Thyroid gland (tissue), 4 donors: ENCODE measurements around the gene ANKMY2.

Experiments used
- POLR2A ChIP-seq, 2 donors: fragments of 450-650 bp; IDR thresholded peaks; one replicate each; pipeline ENCODE4 v1.6.1; 2017; ENCODE audit warnings: antibody characterized with exemption in 2 of 2, mild to moderate bottlenecking in 2 of 2, moderate library complexity in 1 of 2
- TF ChIP-seq, protein P1 (sequence below), 6 experiments: fragments of 200-600 bp in 3 of 6; fragments of 450-650 bp in 3 of 6; sonication (generic) in 3 of 6; IDR thresholded peaks; one replicate each; pipeline ENCODE4 v1.5.1; 2016 to 2019; ENCODE audit warnings: antibody characterized with exemption in 6 of 6, mild to moderate bottlenecking in 2 of 6, inconsistent platforms in 1 of 6, moderate library complexity in 1 of 6

DNA sequence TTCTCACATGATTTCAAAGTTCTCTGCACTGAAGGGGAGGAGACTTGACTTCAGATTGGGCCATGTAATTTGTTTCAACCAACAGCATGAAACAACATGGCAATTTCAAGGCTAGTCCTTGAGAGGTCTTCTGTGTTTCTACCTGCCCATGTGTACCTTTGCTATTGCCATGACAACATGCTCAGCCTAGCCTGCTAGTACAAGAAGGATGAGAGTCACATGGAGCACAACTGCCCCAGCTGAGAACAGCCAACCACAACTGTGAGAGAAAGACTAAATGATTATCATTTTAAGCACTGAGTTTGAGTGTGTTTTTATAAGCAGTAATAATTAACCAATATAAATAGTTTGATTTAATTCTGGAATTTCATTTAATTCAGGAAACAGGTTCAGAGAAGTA lies 41.9 kb downstream of the ANKMY2 start:
- TF ChIP-seq, protein P1, sequence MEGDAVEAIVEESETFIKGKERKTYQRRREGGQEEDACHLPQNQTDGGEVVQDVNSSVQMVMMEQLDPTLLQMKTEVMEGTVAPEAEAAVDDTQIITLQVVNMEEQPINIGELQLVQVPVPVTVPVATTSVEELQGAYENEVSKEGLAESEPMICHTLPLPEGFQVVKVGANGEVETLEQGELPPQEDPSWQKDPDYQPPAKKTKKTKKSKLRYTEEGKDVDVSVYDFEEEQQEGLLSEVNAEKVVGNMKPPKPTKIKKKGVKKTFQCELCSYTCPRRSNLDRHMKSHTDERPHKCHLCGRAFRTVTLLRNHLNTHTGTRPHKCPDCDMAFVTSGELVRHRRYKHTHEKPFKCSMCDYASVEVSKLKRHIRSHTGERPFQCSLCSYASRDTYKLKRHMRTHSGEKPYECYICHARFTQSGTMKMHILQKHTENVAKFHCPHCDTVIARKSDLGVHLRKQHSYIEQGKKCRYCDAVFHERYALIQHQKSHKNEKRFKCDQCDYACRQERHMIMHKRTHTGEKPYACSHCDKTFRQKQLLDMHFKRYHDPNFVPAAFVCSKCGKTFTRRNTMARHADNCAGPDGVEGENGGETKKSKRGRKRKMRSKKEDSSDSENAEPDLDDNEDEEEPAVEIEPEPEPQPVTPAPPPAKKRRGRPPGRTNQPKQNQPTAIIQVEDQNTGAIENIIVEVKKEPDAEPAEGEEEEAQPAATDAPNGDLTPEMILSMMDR (IDR thresholded peaks at IDR 0.05): no peak
- TF ChIP-seq POLR2A (IDR thresholded peaks at IDR 0.05): no peak
